GM12865 (cell line): ENCODE results near the gene GPC5.

Experiments used
- DNase-seq: peaks from one replicate; pipeline ENCODE4 v3.0.0; 2010; ENCODE audit warnings: low read depth
- H3K4me3 ChIP-seq: 2 replicates; pipeline ENCODE4 v1.5.1; 2011; ENCODE audit warnings: mild to moderate bottlenecking, low read depth, low read length, control low read depth
- CTCF ChIP-seq: IDR thresholded peaks from 2 replicates; pipeline ENCODE4 v1.5.1; 2011; ENCODE audit warnings: low read length, control low read depth, low read depth, inconsistent platforms; ENCODE audit not compliant: insufficient read depth; ENCODE audit errors: missing control alignments

GPC5 gene

GRCh38 chr13:92444244-92444643, 1045.8 kb downstream of the GPC5 start:
- TF ChIP-seq CTCF = no peak
- no peak overlapping the region for H3K4me3 ChIP-seq
- no peak for DNase-seq

- no peak overlapping the region for H3K4me3 ChIP-seq
- no peak for TF ChIP-seq CTCF
- DNase-seq = no peak
These were observed 1052.6 kb downstream of the GPC5 start for GRCh38 chr13:92451060-92451459.

- no peak overlapping the region for H3K4me3 ChIP-seq
- no peak for TF ChIP-seq CTCF
- no peak for DNase-seq
These were observed 1054.4 kb downstream of the GPC5 start for GRCh38 chr13:92452840-92453239.

- TF ChIP-seq CTCF = no peak
- DNase-seq = no peak
- no peak overlapping the region for H3K4me3 ChIP-seq
These were observed 1060.9 kb downstream of the GPC5 start for GRCh38 chr13:92459306-92459705.

- H3K4me3 ChIP-seq = no peak overlapping the region
- DNase-seq = no peak
- no peak for TF ChIP-seq CTCF
These were observed 1062.1 kb downstream of the GPC5 start for GRCh38 chr13:92460479-92460878.

GRCh38 chr13:92461402-92461801, 1063.0 kb downstream of the GPC5 start:
- TF ChIP-seq CTCF = no peak
- no peak for DNase-seq

GRCh38 chr13:92461831-92462230, 1063.4 kb downstream of the GPC5 start:
- no peak for TF ChIP-seq CTCF
- no peak for DNase-seq
- no peak overlapping the region for H3K4me3 ChIP-seq

More at GRCh38 chr13:92461402-92461801, 1063.0 kb downstream of the GPC5 start:
- H3K4me3 ChIP-seq = no peak overlapping the region
